ENCODE measurements around the gene FAM25C. TPM values are rescaled to one million over a fixed set of nuclear protein-coding genes. Genes with fewer than 3 reads are reported as not detected.
"Not testable (repeated sequence)": the region's sequence is repeated elsewhere in the genome, so short reads cannot be mapped to it uniquely, and the experiment has no call there.

The FAM25C gene
- total and polyA plus RNA-seq, 5 donors: not detected

DNA sequence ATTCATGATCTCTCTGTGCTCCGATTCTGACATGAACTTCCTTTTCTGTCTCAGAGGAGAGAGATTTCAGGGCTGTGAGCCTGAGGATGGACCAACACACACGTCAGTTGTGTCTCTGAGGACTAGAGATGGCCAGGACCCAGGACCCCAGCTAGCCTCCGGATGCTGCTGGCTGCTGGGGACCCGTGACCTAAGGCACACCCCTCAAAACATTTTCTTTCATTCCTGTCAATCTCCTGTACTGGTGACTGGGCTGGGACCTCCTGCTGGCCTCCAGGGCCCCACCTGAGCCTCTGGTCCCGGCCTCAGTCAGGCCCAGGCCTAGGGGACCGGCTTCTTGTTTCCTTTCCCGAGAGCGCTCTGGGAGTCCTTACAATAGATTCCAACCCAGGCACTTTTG is 42.4 kb downstream of the FAM25C start:
- ATAC-seq (peak; percentile 56 to 60), DNase-seq (peak in 1 of 3 donors; percentile 45)
- H3K9me3 ChIP-seq (ENCODE audit: control insufficient read depth, low read length); intact Hi-C loops (cut with DNase I); H3K27ac ChIP-seq (ENCODE audit: low read length); H3K4me1 ChIP-seq (ENCODE audit: control insufficient read depth, insufficient read depth, low read length); H3K27me3 ChIP-seq (ENCODE audit: control insufficient read depth, insufficient read depth); H3K4me3 ChIP-seq (ENCODE audit: low read length): not testable (repeated sequence)
- WGBS: 72% methylated on average over 8 of the region's 8 CpGs

DNA sequence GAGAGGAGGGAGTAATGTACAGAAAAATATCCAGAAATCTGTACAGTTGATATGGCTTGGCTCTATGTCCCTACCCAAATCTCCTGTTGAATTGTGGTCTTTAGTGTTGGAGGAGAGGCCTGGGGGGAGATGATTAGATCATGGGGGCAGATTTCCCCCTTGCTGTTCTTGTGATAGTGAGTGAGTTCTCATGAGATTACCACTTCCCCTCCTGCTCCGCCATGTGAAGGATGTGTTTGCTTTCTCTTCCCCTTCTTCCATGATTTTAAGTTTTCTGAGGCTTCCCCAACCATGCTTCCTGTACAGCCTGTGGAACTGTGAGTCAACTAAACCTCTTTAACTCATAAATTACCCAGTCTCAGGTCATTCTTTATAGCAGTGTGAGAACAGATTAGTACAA is 52.2 kb downstream of the FAM25C start:
- not testable (repeated sequence) for DNase-seq, ATAC-seq
- WGBS: 76% methylated on average over 1 of the region's 1 CpG

More for the DNA sequence above, 52.2 kb downstream of the FAM25C start:
- H3K27ac ChIP-seq (ENCODE audit: low read length); H3K4me1 ChIP-seq (ENCODE audit: control insufficient read depth, insufficient read depth, low read length); H3K4me3 ChIP-seq (ENCODE audit: low read length); intact Hi-C loops (cut with DNase I); H3K9me3 ChIP-seq (ENCODE audit: control insufficient read depth, low read length); H3K27me3 ChIP-seq (ENCODE audit: control insufficient read depth, insufficient read depth): not testable (repeated sequence)

Other genes with a start within 250 kb of the FAM25C start
- 1 to 10 TPM in 3 of 4 donors, under 1 TPM in 1; 0.79 to 2.2 (median 1.1) TPM for gene SYT15B, start 236.2 kb downstream of the FAM25C start, total RNA-seq
- gene SYT15B, start 236.2 kb downstream of the FAM25C start, polyA plus RNA-seq: 0.81 TPM
- under 1 TPM; 0.39 to 0.76 (median 0.53) TPM for gene NPY4R2, start 81.1 kb downstream of the FAM25C start, total RNA-seq
- 0.14 TPM for gene NPY4R2, start 81.1 kb downstream of the FAM25C start, polyA plus RNA-seq

Data from right cardiac atrium (tissue), 5 donors.